Ovary (tissue), 3 donors: ENCODE results near the gene SULT1A3.

ENCODE experiments used
- CTCF ChIP-seq, 3 donors: fragments of 450-650 bp in 2 of 3; fragments of 200-600 bp in 1 of 3; IDR thresholded peaks; one replicate each; pipeline versions ENCODE4 v1.5.1 to v1.8.0; 2016 to 2022; ENCODE audit warnings: antibody characterized with exemption in 3 of 3, mild to moderate bottlenecking in 1 of 3
- EP300 ChIP-seq: sonication (generic); formaldehyde crosslinking; IDR thresholded peaks from one replicate; pipeline ENCODE4 v1.6.1; 2017; ENCODE audit warnings: antibody characterized with exemption
- POLR2A ChIP-seq: fragments of 450-650 bp; IDR thresholded peaks from one replicate; pipeline ENCODE4 v1.6.1; 2017; ENCODE audit warnings: antibody characterized with exemption, mild to moderate bottlenecking, moderate library complexity
- donor health status: DM: no; HTN: no; CAD: no.

- TF ChIP-seq CTCF (IDR thresholded peaks at IDR 0.05) (no peak), POLR2A (no peak), EP300 (no peak)
Measured at GRCh38 chr16:30152517-30152916, 46.5 kb upstream of the SULT1A3 start.
